Measurements from ENCODE around the gene PLEKHM3.

GRCh38 chr2:207887500-207887899, 137.8 kb downstream of the PLEKHM3 start:
- TF ChIP-seq, protein P1, sequence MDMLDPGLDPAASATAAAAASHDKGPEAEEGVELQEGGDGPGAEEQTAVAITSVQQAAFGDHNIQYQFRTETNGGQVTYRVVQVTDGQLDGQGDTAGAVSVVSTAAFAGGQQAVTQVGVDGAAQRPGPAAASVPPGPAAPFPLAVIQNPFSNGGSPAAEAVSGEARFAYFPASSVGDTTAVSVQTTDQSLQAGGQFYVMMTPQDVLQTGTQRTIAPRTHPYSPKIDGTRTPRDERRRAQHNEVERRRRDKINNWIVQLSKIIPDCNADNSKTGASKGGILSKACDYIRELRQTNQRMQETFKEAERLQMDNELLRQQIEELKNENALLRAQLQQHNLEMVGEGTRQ (IDR thresholded peaks at IDR 0.05; ENCODE audit: low read depth, low read length) = no peak
- TF ChIP-seq POLR2A (IDR thresholded peaks at IDR 0.05; ENCODE audit: low read depth, low read length) = no peak
- TF ChIP-seq, protein P2, sequence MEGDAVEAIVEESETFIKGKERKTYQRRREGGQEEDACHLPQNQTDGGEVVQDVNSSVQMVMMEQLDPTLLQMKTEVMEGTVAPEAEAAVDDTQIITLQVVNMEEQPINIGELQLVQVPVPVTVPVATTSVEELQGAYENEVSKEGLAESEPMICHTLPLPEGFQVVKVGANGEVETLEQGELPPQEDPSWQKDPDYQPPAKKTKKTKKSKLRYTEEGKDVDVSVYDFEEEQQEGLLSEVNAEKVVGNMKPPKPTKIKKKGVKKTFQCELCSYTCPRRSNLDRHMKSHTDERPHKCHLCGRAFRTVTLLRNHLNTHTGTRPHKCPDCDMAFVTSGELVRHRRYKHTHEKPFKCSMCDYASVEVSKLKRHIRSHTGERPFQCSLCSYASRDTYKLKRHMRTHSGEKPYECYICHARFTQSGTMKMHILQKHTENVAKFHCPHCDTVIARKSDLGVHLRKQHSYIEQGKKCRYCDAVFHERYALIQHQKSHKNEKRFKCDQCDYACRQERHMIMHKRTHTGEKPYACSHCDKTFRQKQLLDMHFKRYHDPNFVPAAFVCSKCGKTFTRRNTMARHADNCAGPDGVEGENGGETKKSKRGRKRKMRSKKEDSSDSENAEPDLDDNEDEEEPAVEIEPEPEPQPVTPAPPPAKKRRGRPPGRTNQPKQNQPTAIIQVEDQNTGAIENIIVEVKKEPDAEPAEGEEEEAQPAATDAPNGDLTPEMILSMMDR (conservative IDR thresholded peaks at IDR 0.05; ENCODE audit: low read depth, low read length) = no peak
- TF ChIP-seq RAD21 (IDR thresholded peaks at IDR 0.05; ENCODE audit: low read length) = no peak
- no peak for TF ChIP-seq RCOR1 (IDR thresholded peaks at IDR 0.05; ENCODE audit: insufficient replicate concordance, low read length)
- no peak for TF ChIP-seq ELK1 (IDR thresholded peaks at IDR 0.05; ENCODE audit: borderline replicate concordance, low read depth, low read length)
- TF ChIP-seq NFE2L2 (IDR thresholded peaks at IDR 0.05; ENCODE audit: low read depth, low read length) = no peak
- no peak for TF ChIP-seq MXI1 (IDR thresholded peaks at IDR 0.05; ENCODE audit: borderline replicate concordance, low read depth, low read length)
- no peak for TF ChIP-seq FOS (IDR thresholded peaks at IDR 0.05; ENCODE audit: low read depth, low read length)
- no peak for TF ChIP-seq SMC3 (IDR thresholded peaks at IDR 0.05; ENCODE audit: low read depth, low read length)
- TF ChIP-seq RFX5 (IDR thresholded peaks at IDR 0.05; ENCODE audit: low read depth, low read length) = no peak
- no peak for TF ChIP-seq BHLHE40 (IDR thresholded peaks at IDR 0.05; ENCODE audit: low read depth, low read length)

Measured in IMR-90 (cell line).